Aorta (tissue), 5 donors: ENCODE measurements around the gene CAPN13. TPM values are rescaled to one million over a fixed set of nuclear protein-coding genes. Genes with fewer than 3 reads are reported as not detected.
"Not testable (repeated sequence)": the region's sequence is repeated elsewhere in the genome, so short reads cannot be mapped to it uniquely, and the experiment has no call there.

Experiments used
- ATAC-seq: fragments of 200-7000 bp; cut with Tn5 transposase; one replicate; pipeline ENCODE4 v1.9.1; 2022; ENCODE audit warnings: moderate library complexity; ENCODE audit not compliant: low FRiP score
- DNase-seq, 2 donors: peaks; one replicate each; pipeline ENCODE4 v3.0.0-alpha.2; 2020
- H3K27ac ChIP-seq, 2 donors: one replicate each; pipeline ENCODE4 v1.5.1; 2013; ENCODE audit warnings: low read length in 2 of 2, mild to moderate bottlenecking in 2 of 2, moderate library complexity in 2 of 2, control low read depth in 1 of 2, inconsistent platforms in 1 of 2, low read depth in 1 of 2
- H3K27me3 ChIP-seq, 2 donors: one replicate each; pipeline ENCODE4 v1.6.1; 2013; ENCODE audit warnings: control low read depth in 1 of 2, low read length in 1 of 2, mild to moderate bottlenecking in 1 of 2, moderate library complexity in 1 of 2; ENCODE audit not compliant: insufficient read depth in 2 of 2, control insufficient read depth in 1 of 2
- H3K36me3 ChIP-seq, 2 donors: one replicate each; pipeline ENCODE4 v1.6.1; 2013; ENCODE audit warnings: control low read depth in 1 of 2, low read length in 1 of 2, mild to moderate bottlenecking in 1 of 2; ENCODE audit not compliant: insufficient read depth in 2 of 2, control insufficient read depth in 1 of 2
- H3K4me1 ChIP-seq, 2 donors: one replicate each; pipeline ENCODE4 v1.6.1; 2013; ENCODE audit warnings: low read length in 2 of 2, control low read depth in 1 of 2, mild to moderate bottlenecking in 1 of 2, moderate library complexity in 1 of 2; ENCODE audit not compliant: insufficient read depth in 2 of 2, control insufficient read depth in 1 of 2
- H3K4me3 ChIP-seq, 2 donors: one replicate each; pipeline ENCODE4 v1.5.1; 2013; ENCODE audit warnings: low read length in 2 of 2, control low read depth in 1 of 2, mild to moderate bottlenecking in 1 of 2
- H3K9me3 ChIP-seq: one replicate; pipeline ENCODE4 v1.6.1; 2013; ENCODE audit warnings: mild to moderate bottlenecking, low read length; ENCODE audit not compliant: control insufficient read depth
- WGBS, 2 donors: extraction: QIAGEN DNeasy Blood & Tissue Kit; methylation state at CpG; one replicate each; pipeline ENCODE4 v1.1.7; 2013; 5-methylcytosine and 5-hydroxymethylcytosine counted together
- intact Hi-C, 2 donors: fragments of 100-400 bp; cut with DNase I; formaldehyde crosslinking; loops; one replicate each; pipeline versions ENCODE4 v1.14.2 to v1.15.0; 2022
- polyA plus RNA-seq, 2 donors: library from polyadenylated mRNA; stranded (reverse); fragments of 200-250 nt; gene quantifications; one replicate each; pipeline ENCODE4 v1.2.3, GENCODE V29; 2013
- total RNA-seq, 2 donors: library from RNA; stranded (reverse); fragmentation: NEBNext Ultra II Directional; extraction: Animal tissue kit (Norgen Biotek cat#: 25700); gene quantifications; one replicate each; pipeline ENCODE4 v1.2.1, GENCODE V29; 2021
- donor health status: healthy with polysubstance abuse.
- donor health status: Bipolar disorder and iron deficiency.
- donor health status: DM: no; HTN: no; CAD: no.
- donor health status: DM: no; HTN: no; CAD: no.
- donor health status: DM: yes; HTN: yes; CAD: no.

The CAPN13 gene
- total and polyA plus RNA-seq, 4 donors, result 3.3 TPM; not detected in 3

DNA sequence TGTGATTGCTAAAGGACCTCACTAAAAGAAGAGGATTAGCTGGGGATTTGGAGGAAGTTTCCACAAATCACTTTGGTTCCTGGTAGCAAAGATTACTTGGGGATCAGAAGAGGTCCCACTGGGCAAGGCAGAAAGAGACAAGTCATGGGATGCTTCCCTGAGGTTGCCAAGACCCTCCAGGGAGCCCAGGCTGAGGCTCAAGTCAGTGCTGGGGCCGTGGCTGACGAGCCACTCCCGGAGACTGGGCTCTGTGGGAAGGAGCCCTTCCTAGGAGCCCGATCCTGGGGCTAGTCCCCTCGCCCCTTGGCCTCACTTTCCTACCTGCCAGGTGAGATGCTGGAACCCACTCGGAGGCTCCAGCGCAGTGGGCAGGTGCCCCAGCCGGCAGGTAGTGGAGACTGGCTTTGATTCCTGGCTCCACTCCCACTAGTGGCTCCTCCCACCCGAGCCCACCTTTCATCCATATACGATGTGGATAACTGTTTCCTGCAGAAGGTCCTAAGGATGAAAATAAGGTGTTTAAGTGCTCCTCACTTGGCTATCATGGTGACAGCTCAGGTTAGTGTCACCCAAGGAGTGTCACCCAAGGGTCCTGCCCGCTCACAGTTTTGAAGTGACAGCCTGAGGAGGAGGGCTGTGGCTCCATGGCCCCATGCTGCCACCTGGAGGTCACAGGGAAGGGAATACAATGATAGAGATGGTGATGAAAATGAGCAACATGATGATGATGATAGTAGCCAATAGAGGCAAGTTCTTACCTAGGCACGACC, 100.5 kb downstream of the CAPN13 start:
- no peaks in the 10 kb centered on the region for H3K9me3 ChIP-seq
- no peaks in the 10 kb centered on the region for H3K36me3 ChIP-seq
- ATAC-seq, result peak; percentile 83
- H3K4me3 ChIP-seq, result no peak overlapping the region
- no peaks in the 10 kb centered on the region for H3K27me3 ChIP-seq
- no peaks in the 10 kb centered on the region for H3K4me1 ChIP-seq
- intact Hi-C loops, result loop anchor here (1.0 to 10.0 kb wide), 6 partner anchors 222 to 544 kb away; no protein-coding TSS in a partner anchor
- peak; percentile 82 to 90 for DNase-seq
- WGBS, 2 donors, result 48 to 49% methylated on average over 12 of the region's 12 CpGs
- no peak overlapping the region for H3K27ac ChIP-seq

DNA sequence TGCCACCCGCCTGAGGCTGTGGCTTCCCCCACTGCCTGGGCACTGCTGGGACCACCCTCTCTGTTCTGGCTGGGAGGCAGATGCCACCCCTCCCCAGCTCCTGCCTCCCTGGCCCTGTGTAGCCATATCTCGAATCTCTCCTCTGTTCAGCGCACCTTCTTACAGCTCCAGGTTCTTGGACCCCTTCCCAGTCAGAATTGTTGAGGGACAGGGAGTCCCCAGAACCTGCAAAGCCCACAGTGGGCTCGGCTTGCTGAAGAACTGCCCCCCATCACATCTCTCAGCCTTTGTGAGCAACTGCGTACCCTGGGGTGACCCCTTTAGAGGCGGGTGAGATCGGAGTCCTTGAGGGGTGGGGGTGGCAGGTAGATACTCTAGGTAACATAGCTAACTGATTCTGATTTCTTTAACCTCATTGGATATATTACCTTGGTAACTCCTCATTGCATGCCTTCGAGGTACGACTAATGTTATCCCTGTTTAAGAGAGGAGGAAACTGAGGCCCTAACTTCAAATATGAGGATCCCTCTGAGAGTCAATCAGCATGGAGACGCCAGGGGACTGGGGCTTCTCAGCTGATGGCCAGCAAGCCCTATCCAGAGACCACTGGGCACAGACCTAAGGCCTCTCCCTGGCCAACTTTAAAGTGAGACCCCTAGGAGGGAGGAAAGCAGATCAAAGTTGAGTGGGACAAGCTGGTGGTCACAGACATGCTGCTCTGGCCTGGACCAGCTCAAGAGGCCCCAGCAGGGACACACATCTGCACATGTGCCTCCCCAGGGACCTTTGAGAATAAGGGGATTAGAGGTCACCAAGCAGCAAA, 101.3 kb downstream of the CAPN13 start:
- H3K4me3 ChIP-seq, result no peak overlapping the region
- no peak overlapping the region for H3K27ac ChIP-seq
- intact Hi-C loops, result loop anchor here (2.0 to 10.0 kb wide), 5 partner anchors 221 to 544 kb away; no protein-coding TSS in a partner anchor
- no peaks in the 10 kb centered on the region for H3K27me3 ChIP-seq
- DNase-seq, result no peak
- WGBS, 2 donors, result 98 to 99% methylated on average over 10 of the region's 10 CpGs
- H3K4me1 ChIP-seq, result no peaks in the 10 kb centered on the region
- H3K9me3 ChIP-seq, result no peaks in the 10 kb centered on the region
- no peak for ATAC-seq
- no peaks in the 10 kb centered on the region for H3K36me3 ChIP-seq

DNA sequence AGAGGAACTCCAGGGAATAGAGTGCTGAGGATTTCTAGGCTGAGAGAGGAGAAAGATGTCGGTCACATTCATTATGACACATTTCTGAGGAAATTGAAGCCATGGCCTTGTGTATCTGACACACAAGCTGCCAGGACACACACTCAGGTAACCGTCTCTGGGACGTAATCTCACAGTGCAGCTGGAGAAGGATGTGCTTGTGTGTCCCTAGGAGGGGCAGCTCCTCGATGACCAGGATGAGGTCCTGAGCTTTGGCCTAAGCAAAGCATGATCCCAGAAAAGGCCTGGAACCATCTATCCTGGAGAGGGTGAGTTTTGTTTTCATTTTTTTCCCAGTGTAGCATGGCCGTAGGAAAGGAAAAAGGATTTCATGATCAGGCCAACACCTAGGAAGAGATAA, 102.2 kb downstream of the CAPN13 start:
- intact Hi-C loops, result loop anchor here (5.0 to 10.0 kb wide), 3 partner anchors 220 to 543 kb away; no protein-coding TSS in a partner anchor
- ATAC-seq, result no peak
- Histone ChIP-seq H3K4me3 (no peak overlapping the region), H3K4me1 (no peaks in the 10 kb centered on the region), H3K27me3 (no peaks in the 10 kb centered on the region), H3K27ac (no peak overlapping the region), H3K9me3 (no peaks in the 10 kb centered on the region), H3K36me3 (no peaks in the 10 kb centered on the region)
- WGBS, 2 donors, result 78 to 80% methylated on average over 5 of the region's 5 CpGs
- no peak for DNase-seq

DNA sequence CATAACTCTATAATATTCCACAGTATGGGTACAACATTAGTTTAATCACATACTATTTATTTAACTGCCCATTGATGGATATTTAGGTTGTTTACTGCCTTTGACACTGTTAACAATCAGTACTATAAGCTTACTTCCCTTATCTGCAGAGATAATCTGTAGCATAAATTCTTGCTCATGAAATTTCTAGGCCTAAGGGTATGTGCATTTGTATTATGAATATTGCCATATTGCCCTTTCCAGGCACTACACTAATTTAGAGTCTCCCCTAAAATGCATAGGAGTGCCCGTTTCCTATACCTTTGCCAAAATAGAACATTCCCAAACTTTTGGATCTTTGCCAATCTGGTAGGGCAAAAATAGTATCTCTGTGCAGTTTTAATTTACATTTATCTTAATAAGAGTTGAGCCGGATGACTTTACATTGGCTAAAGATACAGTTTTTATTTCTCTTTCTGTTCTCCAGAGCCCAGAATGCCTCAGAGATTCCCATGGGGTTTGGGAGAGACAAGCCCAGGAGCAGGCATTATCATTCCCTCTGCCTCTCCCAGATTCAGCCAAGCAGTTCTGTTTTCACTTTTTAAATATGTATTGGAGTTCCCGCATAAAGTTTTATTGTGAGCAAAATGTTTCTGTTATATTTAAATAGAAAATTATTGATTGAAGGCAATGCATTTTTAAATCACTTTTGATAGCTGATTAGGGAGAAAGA, 102.8 kb downstream of the CAPN13 start:
- 38 to 44% methylated on average over 3 of the region's 3 CpGs for WGBS, 2 donors
- DNase-seq, result no peak
- Histone ChIP-seq H3K9me3 (no peaks in the 10 kb centered on the region), H3K4me3 (no peak overlapping the region), H3K36me3 (no peaks in the 10 kb centered on the region), H3K27ac (no peak overlapping the region), H3K27me3 (no peaks in the 10 kb centered on the region), H3K4me1 (no peaks in the 10 kb centered on the region)
- intact Hi-C loops, result loop anchor here (5.0 to 10.0 kb wide), 3 partner anchors 220 to 542 kb away; no protein-coding TSS in a partner anchor
- ATAC-seq, result no peak

DNA sequence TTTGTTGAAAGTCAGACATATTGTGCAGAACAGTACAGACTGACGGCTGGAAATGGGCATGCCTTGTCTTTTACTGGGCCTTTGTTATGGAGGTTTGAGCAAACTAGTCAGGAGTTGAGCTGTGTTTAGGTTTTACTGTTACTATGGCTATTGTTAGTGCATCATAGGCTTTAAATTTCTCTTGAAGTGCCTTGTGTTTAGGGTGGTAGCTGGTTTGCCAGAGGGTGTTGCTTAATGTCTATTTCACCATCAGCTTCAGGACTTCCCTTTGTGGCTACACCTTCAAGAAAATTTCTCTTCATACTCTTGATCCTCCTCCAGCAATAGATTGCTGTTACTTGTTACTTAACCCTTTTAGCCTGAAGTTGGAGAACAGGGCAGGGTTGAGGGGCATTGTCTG, 104.6 kb downstream of the CAPN13 start:
- H3K9me3 ChIP-seq, result no peaks in the 10 kb centered on the region
- ATAC-seq (no peak), DNase-seq (no peak)
- H3K36me3 ChIP-seq, result no peaks in the 10 kb centered on the region
- H3K27me3 ChIP-seq, result no peaks in the 10 kb centered on the region
- intact Hi-C loops, result loop anchor here (10.0 kb wide), 2 partner anchors 218 to 368 kb away; no protein-coding TSS in a partner anchor
- H3K27ac ChIP-seq, result no peak overlapping the region
- H3K4me1 ChIP-seq, result no peaks in the 10 kb centered on the region
- WGBS, 2 donors, result 89 to 95% methylated on average over 1 of the region's 1 CpG
- no peak overlapping the region for H3K4me3 ChIP-seq

DNA sequence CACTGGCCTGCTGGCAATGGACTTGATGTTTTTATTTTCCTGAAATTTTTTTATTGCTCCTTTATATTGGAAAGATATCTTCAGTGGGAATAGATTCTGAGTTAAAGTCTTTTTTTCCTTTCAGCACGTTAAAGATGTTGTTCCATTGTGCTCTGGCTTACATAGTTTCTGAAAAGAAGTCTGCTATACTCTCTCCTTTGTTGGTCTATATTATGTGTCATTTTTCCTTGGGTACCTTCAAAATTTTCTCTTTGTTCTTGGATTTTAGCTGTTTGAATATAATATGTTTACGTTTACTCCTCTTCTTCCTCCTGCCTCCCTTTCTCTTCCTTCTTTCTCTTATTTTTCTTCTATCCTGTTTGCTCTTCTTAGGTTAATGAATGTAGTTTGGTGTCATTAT, 105.5 kb downstream of the CAPN13 start:
- intact Hi-C loops, result loop anchor here (10.0 kb wide), 2 partner anchors 217 to 367 kb away; no protein-coding TSS in a partner anchor
- WGBS, 2 donors, result 53 to 58% methylated on average over 2 of the region's 2 CpGs
- no peak for DNase-seq

DNA sequence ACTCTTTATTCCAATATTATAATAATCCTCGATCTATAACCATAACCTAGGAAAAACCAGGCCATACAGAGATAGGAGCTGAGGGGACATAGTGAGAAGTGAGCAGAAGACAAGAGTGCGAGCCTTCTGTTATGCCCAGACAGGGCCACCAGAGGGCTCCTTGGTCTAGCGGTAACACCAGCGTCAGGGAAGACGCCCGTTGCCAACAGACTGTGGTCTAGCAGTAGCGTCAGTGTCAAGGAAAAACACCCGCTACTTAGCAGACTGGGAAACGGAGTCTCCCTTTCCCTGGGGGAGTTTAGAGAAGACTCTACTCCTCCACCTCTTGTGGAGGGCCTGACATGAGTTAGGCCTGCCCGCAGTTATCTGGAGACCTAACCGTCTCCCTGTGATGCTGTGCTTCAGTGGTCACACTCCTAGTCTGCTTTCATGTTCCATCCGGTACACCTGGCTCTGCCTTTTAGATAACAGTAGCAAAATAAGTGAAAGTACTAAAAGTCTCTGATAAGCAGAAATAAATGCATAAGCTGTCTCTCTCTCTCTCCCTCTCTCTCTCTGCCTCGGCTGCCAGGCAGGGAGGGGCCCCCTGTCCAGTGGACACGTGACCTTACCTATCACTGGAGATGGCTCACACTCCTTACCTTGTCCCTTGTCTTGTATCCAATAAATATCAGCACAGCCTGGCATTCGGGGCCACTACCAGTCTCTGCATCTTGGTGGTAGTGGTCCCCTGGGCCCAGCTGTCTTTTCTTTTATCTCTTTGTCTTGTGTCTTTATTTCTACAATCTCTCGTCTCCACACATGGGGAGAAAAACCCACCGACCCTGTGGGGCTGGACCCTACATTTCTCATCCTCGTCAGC, 109.8 kb downstream of the CAPN13 start:
- not testable (repeated sequence) for H3K36me3 ChIP-seq, H3K27me3 ChIP-seq, H3K4me1 ChIP-seq, DNase-seq, ATAC-seq, H3K9me3 ChIP-seq, H3K27ac ChIP-seq, H3K4me3 ChIP-seq
- intact Hi-C loops, result loop anchor here in 1 of 2 donors (10.0 kb wide), 1 partner anchor 333 kb away; no protein-coding TSS in a partner anchor
- WGBS, 2 donors, result 89 to 93% methylated on average over 18 of the region's 18 CpGs

More for the DNA sequence above, 105.5 kb downstream of the CAPN13 start:
- H3K4me3 ChIP-seq, result no peak overlapping the region
- H3K36me3 ChIP-seq, result no peaks in the 10 kb centered on the region
- ATAC-seq, result no peak
- H3K4me1 ChIP-seq, result no peaks in the 10 kb centered on the region
- H3K9me3 ChIP-seq, result no peaks in the 10 kb centered on the region
- no peak overlapping the region for H3K27ac ChIP-seq
- no peaks in the 10 kb centered on the region for H3K27me3 ChIP-seq
